Thymus (tissue), 11 donors: ENCODE data around the gene ZNFX1. TPM values are rescaled to one million over a fixed set of nuclear protein-coding genes. Genes with fewer than 3 reads are reported as not detected.
"Not testable (repeated sequence)": the region's sequence is repeated elsewhere in the genome, so short reads cannot be mapped to it uniquely, and the experiment has no call there.

Experiments
- DNase-seq, 9 donors: peaks; one replicate each; pipeline ENCODE4 v3.0.0-alpha.2; 2013; ENCODE audit warnings: low spot score in 9 of 9, low read depth in 6 of 9, missing footprints in 1 of 9
- H3K27ac ChIP-seq, 2 donors: one replicate each; pipeline ENCODE4 v1.5.1; 2013; ENCODE audit warnings: control low read depth in 1 of 2, low read depth in 1 of 2, low read length in 1 of 2, mild to moderate bottlenecking in 1 of 2, moderate library complexity in 1 of 2
- H3K27me3 ChIP-seq, 2 donors: one replicate each; pipeline ENCODE4 v1.5.1; 2013; ENCODE audit warnings: low read length in 1 of 2; ENCODE audit not compliant: control insufficient read depth in 2 of 2, insufficient read depth in 1 of 2
- H3K36me3 ChIP-seq, 2 donors: one replicate each; pipeline ENCODE4 v1.5.1; 2013; ENCODE audit warnings: low read length in 1 of 2, mild to moderate bottlenecking in 1 of 2, moderate library complexity in 1 of 2; ENCODE audit not compliant: control insufficient read depth in 2 of 2, insufficient read depth in 2 of 2
- H3K4me1 ChIP-seq, 2 donors: one replicate each; pipeline ENCODE4 v1.5.1; 2013; ENCODE audit warnings: low read length in 2 of 2; ENCODE audit not compliant: control insufficient read depth in 2 of 2, insufficient read depth in 2 of 2
- H3K4me3 ChIP-seq, 2 donors: one replicate each; pipeline ENCODE4 v1.5.1; 2013; ENCODE audit warnings: low read length in 2 of 2, control low read depth in 1 of 2, mild to moderate bottlenecking in 1 of 2
- H3K9me3 ChIP-seq, 2 donors: one replicate each; pipeline ENCODE4 v1.5.1; 2013; ENCODE audit warnings: low read length in 1 of 2, mild to moderate bottlenecking in 1 of 2; ENCODE audit not compliant: control insufficient read depth in 2 of 2, insufficient read depth in 1 of 2
- WGBS: extraction: QIAGEN DNeasy Blood & Tissue Kit; methylation state at CpG from one replicate; pipeline ENCODE4 v1.1.7; 2013; 5-methylcytosine and 5-hydroxymethylcytosine counted together
- polyA plus RNA-seq: library from polyadenylated mRNA; stranded (reverse); fragments of 200-250 nt; gene quantifications from one replicate; pipeline ENCODE4 v1.2.3, GENCODE V29; 2013
- total RNA-seq: library from RNA; stranded (reverse); fragments of 120-200 nt; gene quantifications from one replicate; pipeline ENCODE4 v1.2.4, GENCODE V29; 2013
- donor health status: healthy.

The ZNFX1 gene
- total and polyA plus RNA-seq, 2 donors = 9.4 to 16.5 TPM

- peaks cover 32 to 71% of the 10 kb centered on the region in 2 donors for H3K27me3 ChIP-seq
- DNase-seq = no peak
- 16% methylated on average over 23 of the region's 23 CpGs for WGBS
- no peak overlapping the region for H3K4me3 ChIP-seq
- no peaks in the 10 kb centered on the region for H3K36me3 ChIP-seq
- H3K9me3 ChIP-seq = peaks cover 0 to 7% of the 10 kb centered on the region in 2 donors
- H3K4me1 ChIP-seq = peaks cover 4 to 8% of the 10 kb centered on the region in 2 donors
- no peak overlapping the region for H3K27ac ChIP-seq
Observed at GRCh38 chr20:49318091-49318429, 40.2 kb upstream of the ZNFX1 start.

- 71% methylated on average over 2 of the region's 2 CpGs for WGBS
- no peaks in the 10 kb centered on the region for H3K36me3 ChIP-seq
- DNase-seq = no peak
- peaks cover 32 to 71% of the 10 kb centered on the region in 2 donors for H3K27me3 ChIP-seq
- H3K4me1 ChIP-seq = peaks cover 4 to 8% of the 10 kb centered on the region in 2 donors
- no peak overlapping the region for H3K27ac ChIP-seq
- no peak overlapping the region for H3K4me3 ChIP-seq
- peaks cover 0 to 7% of the 10 kb centered on the region in 2 donors for H3K9me3 ChIP-seq
Observed at GRCh38 chr20:49316704-49317103, 38.8 kb upstream of the ZNFX1 start.

GRCh38 chr20:49315580-49315979, 37.7 kb upstream of the ZNFX1 start:
- Histone ChIP-seq H3K9me3 (peaks cover 0 to 7% of the 10 kb centered on the region in 2 donors), H3K27ac (no peak overlapping the region), H3K4me3 (no peak overlapping the region), H3K4me1 (peaks cover 4 to 8% of the 10 kb centered on the region in 2 donors), H3K36me3 (no peaks in the 10 kb centered on the region), H3K27me3 (peaks cover 32 to 63% of the 10 kb centered on the region in 2 donors)
- DNase-seq = no peak
- 91% methylated on average over 1 of the region's 1 CpG for whole genome bisulfite sequencing

- 91% methylated on average over 2 of the region's 2 CpGs for WGBS
- not testable (repeated sequence) for H3K27ac ChIP-seq, H3K9me3 ChIP-seq, H3K4me1 ChIP-seq, DNase-seq, H3K4me3 ChIP-seq, H3K36me3 ChIP-seq
- H3K27me3 ChIP-seq = peaks cover 23 to 47% of the 10 kb centered on the region in 2 donors
Observed at GRCh38 chr20:49314052-49314451, 36.2 kb upstream of the ZNFX1 start.

- no peak for DNase-seq
- Histone ChIP-seq H3K4me3 (no peak overlapping the region), H3K4me1 (peaks cover 0 to 3% of the 10 kb centered on the region in 2 donors), H3K9me3 (no peaks in the 10 kb centered on the region), H3K36me3 (no peaks in the 10 kb centered on the region), H3K27ac (no peak overlapping the region), H3K27me3 (peaks cover 16 to 40% of the 10 kb centered on the region in 2 donors)
- 91% methylated on average over 2 of the region's 2 CpGs for WGBS
Observed at GRCh38 chr20:49313283-49313682, 35.4 kb upstream of the ZNFX1 start.

- no peaks in the 10 kb centered on the region for H3K36me3 ChIP-seq
- DNase-seq = no peak
- H3K4me1 ChIP-seq = no peaks in the 10 kb centered on the region
- no peaks in the 10 kb centered on the region for H3K9me3 ChIP-seq
- H3K27ac ChIP-seq = no peak overlapping the region
- 91% methylated on average over 4 of the region's 4 CpGs for WGBS
- H3K4me3 ChIP-seq = no peak overlapping the region
- peaks cover 10 to 33% of the 10 kb centered on the region in 2 donors for H3K27me3 ChIP-seq
Observed at GRCh38 chr20:49312661-49313060, 34.8 kb upstream of the ZNFX1 start.

- Histone ChIP-seq H3K36me3 (no peaks in the 10 kb centered on the region), H3K27me3 (peaks cover 0 to 14% of the 10 kb centered on the region in 2 donors), H3K27ac (no peak overlapping the region), H3K4me1 (no peaks in the 10 kb centered on the region), H3K4me3 (no peak overlapping the region), H3K9me3 (no peaks in the 10 kb centered on the region)
- DNase-seq = no peak
Observed at GRCh38 chr20:49310705-49311104, 32.8 kb upstream of the ZNFX1 start.

GRCh38 chr20:49308875-49309274, 31.0 kb upstream of the ZNFX1 start:
- Histone ChIP-seq H3K4me3 (no peak overlapping the region), H3K9me3 (no peaks in the 10 kb centered on the region), H3K27ac (no peak overlapping the region), H3K27me3 (peaks cover 0 to 4% of the 10 kb centered on the region in 2 donors), H3K36me3 (no peaks in the 10 kb centered on the region), H3K4me1 (no peaks in the 10 kb centered on the region)
- DNase-seq = no peak
- WGBS = 92% methylated on average over 3 of the region's 3 CpGs

GRCh38 chr20:49306903-49307620, 29.2 kb upstream of the ZNFX1 start:
- DNase-seq = no peak
- Histone ChIP-seq H3K27ac (no peak overlapping the region), H3K27me3 (no peaks in the 10 kb centered on the region), H3K36me3 (no peaks in the 10 kb centered on the region), H3K9me3 (no peaks in the 10 kb centered on the region), H3K4me1 (no peaks in the 10 kb centered on the region), H3K4me3 (no peak overlapping the region)
- WGBS = 56% methylated on average over 10 of the region's 10 CpGs
